ENCODE data around the gene HCFC1.

HCFC1 gene

DNA sequence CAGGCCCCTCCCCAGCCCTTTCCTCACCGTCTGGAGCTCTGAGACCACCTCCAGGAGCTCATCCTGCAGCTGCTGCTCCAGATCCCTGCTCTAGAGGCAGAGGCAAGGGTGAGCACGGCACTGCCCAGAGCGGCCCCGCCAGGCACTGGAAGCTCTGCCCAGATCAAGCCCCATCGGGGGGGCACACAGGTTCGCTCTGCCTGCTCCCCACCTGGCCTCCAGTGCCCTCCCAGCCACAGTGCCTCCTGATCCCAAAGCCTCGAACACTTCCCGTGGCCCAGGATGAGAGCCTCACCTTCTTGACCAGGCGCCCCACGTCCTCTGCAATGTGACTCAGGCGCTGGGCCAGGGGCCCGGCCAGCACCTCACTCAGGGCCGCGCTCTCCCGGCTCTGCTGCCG lies 50.5 kb downstream of the HCFC1 start:
- TF ChIP-seq CTCF (IDR thresholded peaks at IDR 0.05; ENCODE audit: unreplicated experiment in 3 of 3): no peak
- Mint-ChIP-seq H3K27ac (no peak overlapping the region), H3K4me1 (peaks cover 15% of the 10 kb centered on the region), H3K9me3 (peaks cover 12% of the 10 kb centered on the region), H3K36me3 (ENCODE audit: low read depth) (no peaks in the 10 kb centered on the region), H3K4me3 (no peak overlapping the region), H3K27me3 (ENCODE audit: low read depth) (peaks cover 3% of the 10 kb centered on the region)

- no peak for TF ChIP-seq CTCF (IDR thresholded peaks at IDR 0.05; ENCODE audit: unreplicated experiment in 3 of 3)
- no peaks in the 10 kb centered on the region for H3K36me3 Mint-ChIP-seq (ENCODE audit: low read depth)
- H3K27ac Mint-ChIP-seq: no peak overlapping the region
- H3K4me3 Mint-ChIP-seq: no peak overlapping the region
- peaks cover 15% of the 10 kb centered on the region for H3K4me1 Mint-ChIP-seq
- peaks cover 3% of the 10 kb centered on the region for H3K27me3 Mint-ChIP-seq (ENCODE audit: low read depth)
- peaks cover 12% of the 10 kb centered on the region for H3K9me3 Mint-ChIP-seq
Observed at GRCh38 chrX:153920546-153920945, 51.1 kb downstream of the HCFC1 start.

- Mint-ChIP-seq H3K9me3 (peaks cover 17% of the 10 kb centered on the region), H3K4me1 (peaks cover 8% of the 10 kb centered on the region), H3K27me3 (ENCODE audit: low read depth) (no peaks in the 10 kb centered on the region), H3K36me3 (ENCODE audit: low read depth) (no peaks in the 10 kb centered on the region), H3K4me3 (no peak overlapping the region), H3K27ac (no peak overlapping the region)
- TF ChIP-seq CTCF (IDR thresholded peaks at IDR 0.05; ENCODE audit: unreplicated experiment in 3 of 3): no peak
Observed at GRCh38 chrX:153919281-153919680, 52.3 kb downstream of the HCFC1 start.

GRCh38 chrX:153917869-153918268 lies 53.7 kb downstream of the HCFC1 start:
- H3K27me3 Mint-ChIP-seq (ENCODE audit: low read depth): no peaks in the 10 kb centered on the region
- no peaks in the 10 kb centered on the region for H3K36me3 Mint-ChIP-seq (ENCODE audit: low read depth)
- no peak for TF ChIP-seq CTCF (IDR thresholded peaks at IDR 0.05; ENCODE audit: unreplicated experiment in 3 of 3)
- H3K9me3 Mint-ChIP-seq: peaks cover 20% of the 10 kb centered on the region
- H3K4me1 Mint-ChIP-seq: peaks cover 5% of the 10 kb centered on the region
- H3K27ac Mint-ChIP-seq: no peak overlapping the region
- H3K4me3 Mint-ChIP-seq: no peak overlapping the region

DNA sequence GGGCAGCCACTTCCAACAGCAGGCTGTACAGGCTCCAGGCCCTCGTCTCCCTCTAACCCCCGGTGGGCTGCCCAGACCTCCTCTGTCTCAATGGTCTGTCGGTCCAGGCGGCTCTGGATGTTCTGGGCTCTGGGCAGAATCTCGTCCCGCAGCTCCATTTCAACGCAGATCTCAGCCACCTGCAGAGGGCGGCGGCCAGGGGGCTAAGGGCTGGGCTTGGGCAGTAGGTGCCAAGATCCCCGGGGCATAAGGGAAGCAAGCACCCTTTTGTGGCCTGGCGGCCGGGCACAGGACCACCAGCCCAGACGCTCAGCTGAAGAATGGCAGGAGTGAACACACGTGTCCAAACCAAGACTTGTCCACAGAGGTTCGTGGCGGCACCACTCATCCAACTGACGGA lies 57.9 kb downstream of the HCFC1 start:
- no peak for TF ChIP-seq CTCF (IDR thresholded peaks at IDR 0.05; ENCODE audit: unreplicated experiment in 3 of 3)
- Mint-ChIP-seq H3K4me1 (no peaks in the 10 kb centered on the region), H3K27ac (no peak overlapping the region), H3K36me3 (ENCODE audit: low read depth) (no peaks in the 10 kb centered on the region), H3K9me3 (peaks cover 23% of the 10 kb centered on the region), H3K27me3 (ENCODE audit: low read depth) (no peaks in the 10 kb centered on the region), H3K4me3 (no peak overlapping the region)

GRCh38 chrX:153913211-153913610 lies 58.4 kb downstream of the HCFC1 start:
- no peaks in the 10 kb centered on the region for H3K4me1 Mint-ChIP-seq
- TF ChIP-seq CTCF (IDR thresholded peaks at IDR 0.05; ENCODE audit: unreplicated experiment in 3 of 3): no peak
- peaks cover 23% of the 10 kb centered on the region for H3K9me3 Mint-ChIP-seq
- H3K36me3 Mint-ChIP-seq (ENCODE audit: low read depth): no peaks in the 10 kb centered on the region
- no peaks in the 10 kb centered on the region for H3K27me3 Mint-ChIP-seq (ENCODE audit: low read depth)
- H3K4me3 Mint-ChIP-seq: no peak overlapping the region
- H3K27ac Mint-ChIP-seq: no peak overlapping the region

Measured in nephron (organoid).